GM15510 (cell line): ENCODE measurements around the gene ADGRG1.

Experiments used
- POLR2A ChIP-seq: IDR thresholded peaks from 3 replicates; pipeline ENCODE4 v1.6.1; 2011; ENCODE audit warnings: borderline replicate concordance; ENCODE audit not compliant: insufficient read length; ENCODE audit errors: extremely low read depth

Gene ADGRG1

DNA sequence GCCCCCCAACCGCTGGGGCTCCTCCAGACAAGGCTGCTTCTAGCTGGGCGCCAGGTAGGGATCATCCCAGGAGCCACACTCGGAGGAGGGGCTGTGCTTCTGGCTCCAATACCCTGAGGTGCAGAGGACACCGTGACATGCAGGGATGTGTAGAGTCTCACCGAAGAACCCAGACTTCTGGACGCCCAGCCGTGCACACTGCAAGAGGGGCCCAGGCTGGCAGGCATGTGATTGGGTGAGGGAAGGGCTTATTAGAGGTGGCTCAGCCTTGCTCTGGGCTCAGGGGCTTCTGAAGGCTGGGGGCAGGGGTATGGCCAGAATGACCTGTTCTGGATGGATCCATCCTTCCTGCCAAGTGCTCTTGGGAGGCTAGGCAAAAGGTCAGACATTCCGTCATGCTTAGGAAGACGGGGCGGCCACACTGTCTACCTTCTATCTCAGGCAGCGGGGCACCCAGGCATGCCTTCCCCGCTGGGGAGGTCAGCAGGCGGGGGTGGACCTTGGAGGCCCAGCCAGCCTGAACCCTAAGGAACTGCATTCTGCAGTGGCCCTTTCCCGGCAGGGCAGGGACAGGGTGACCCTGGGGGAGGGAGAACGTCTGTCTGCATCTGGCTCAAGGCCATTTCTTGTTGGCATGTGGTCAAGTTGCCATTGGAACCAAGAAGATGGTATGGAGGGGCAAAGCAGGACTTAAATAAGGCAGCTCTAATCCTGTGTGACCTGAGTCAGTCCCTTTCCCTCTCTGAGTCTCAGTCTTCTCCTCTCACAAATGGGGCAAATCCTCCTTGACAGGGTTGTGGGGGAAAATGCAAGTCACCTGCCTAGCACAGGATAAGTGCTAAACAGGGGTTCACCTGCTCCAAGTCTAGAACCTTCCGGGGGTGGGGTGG is 5.8 kb upstream of the ADGRG1 start:
- TF ChIP-seq POLR2A = no peak

DNA sequence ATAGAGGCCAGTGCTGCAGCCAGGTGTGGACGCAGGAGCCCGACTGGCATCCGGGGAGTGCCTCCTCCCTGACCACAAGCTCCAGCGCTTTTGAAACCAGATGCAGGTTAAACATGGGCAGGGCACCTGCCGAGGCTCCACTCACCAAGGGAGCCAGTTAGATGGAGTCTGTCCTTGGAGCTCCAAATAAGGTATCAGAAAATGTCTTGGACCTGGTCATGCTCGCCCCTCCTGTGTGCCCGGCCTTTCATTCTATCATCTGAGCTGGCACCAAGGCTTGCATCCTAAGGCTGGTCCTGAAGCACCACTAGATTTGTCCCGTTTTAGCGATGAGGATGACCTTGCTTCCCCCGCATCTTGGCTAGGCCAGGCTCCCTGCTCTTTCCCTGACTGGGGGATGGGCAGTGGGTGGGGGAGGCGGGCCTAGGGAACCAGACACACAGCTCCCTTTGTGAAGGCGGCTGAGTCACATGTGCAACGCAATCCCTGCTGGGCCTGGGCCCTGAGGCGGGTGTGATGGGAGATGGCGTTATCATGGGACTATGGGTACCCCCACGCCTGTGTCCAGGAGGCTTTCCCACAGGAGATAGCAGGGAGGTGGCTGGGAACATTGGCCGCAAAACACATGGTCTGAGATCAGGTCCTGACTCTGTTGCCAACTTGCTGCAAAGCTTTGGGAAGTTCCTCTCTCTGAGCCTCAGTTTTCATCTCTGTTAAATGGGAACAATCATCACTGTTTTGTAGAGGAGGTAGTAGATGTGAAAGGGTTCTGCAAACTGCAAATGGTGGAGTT is 5.0 kb upstream of the ADGRG1 start:
- TF ChIP-seq POLR2A = no peak

DNA sequence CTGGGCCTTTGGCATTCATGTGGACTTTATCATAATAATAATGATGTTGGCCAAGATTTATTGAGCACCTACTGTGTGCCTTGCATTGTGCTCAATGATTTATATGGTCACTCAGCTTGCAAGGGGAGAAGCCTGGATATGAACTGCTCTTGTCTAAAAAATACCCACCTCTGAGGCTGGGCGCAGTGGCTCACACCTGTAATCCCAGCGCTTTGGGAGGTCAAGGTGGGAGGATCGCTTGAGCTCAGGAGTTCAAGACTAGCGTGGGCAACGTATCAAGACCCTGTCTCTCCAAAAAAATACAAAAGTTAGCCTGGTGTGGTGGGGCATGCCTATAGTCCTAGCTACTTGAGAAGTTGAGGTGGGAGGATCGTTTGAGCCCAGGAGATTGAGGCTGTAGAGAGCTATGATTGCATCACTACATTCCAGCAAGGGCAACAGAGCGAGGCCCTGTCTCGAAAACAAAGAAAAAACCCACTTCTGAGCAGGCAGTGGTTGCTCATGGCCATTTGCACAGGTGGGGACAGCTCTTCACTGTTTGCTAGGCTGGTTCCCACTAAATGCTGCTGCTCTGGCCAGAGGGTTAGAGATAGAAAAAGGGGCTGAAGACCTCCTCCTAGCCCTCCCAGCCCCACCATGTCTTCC is 4.3 kb upstream of the ADGRG1 start:
- no peak for TF ChIP-seq POLR2A

DNA sequence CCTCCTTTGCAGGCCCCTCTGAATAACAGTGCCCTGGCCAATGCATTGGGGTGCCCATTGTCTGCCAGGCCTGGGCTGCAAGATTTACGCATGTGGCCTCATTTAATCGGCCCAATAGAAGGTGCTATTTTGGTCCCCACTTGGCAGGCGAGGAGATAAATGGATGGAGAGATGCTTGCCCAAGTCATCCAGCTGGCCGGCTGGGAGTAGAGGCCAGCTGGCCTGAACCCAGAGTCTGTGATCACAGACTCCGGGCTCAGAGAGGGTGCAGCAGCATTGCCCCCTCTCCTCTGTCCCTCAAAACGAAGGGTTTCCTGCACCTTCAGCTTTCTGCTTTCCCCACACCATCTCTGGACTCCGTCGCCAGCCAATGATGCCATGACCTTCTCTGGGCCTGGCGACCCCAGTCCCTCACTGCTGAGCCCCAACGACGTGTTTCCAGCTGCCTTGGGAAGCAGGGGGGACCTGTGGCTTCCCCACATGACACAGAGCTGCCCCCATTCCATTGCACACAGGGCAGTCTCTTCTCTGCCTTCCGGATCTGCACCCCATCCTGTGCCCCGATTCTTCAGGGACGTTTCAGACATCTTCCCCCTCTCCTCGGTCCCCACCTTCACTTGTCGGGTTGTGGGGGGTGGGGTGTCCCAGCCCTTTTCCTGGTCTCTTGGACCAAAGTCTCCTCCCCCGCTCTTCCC is 3.5 kb upstream of the ADGRG1 start:
- no peak for TF ChIP-seq POLR2A

DNA sequence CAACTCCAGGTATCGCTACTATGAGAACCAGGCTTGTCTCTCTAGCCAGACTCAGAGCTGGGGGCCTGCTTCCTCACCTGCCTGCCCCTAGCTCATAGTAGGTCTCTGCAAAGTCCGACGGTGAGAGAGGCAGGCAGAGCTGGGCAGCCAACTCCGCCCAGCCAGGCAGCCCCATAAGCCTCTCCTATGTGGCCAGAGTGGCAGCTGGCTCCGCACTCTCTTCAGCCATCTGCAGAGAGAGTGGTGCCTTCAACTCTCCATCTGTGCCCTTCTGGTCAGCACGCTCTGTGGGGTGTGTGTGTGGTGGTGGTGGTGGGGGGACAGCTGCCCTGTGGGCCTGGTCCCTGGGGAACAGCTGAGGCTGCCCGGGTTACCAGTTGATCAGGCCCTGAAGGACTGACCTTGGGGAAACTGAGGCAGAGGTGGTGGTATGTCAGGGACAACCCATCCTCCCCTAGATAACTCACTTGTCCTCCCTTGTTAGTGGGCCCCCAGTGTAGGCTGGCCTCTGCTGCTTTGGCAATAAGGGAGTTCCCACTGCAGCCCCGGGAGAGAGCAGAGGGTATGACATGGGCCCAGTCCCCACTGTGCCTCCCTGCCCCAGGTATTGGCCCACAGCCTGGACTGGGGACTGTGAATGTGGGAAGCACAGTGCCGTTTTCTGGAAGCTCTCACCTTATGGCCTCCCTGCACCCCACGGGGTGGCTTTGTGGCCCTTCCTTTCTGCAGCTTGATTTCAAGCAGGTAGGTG is 1.8 kb upstream of the ADGRG1 start:
- no peak for TF ChIP-seq POLR2A

DNA sequence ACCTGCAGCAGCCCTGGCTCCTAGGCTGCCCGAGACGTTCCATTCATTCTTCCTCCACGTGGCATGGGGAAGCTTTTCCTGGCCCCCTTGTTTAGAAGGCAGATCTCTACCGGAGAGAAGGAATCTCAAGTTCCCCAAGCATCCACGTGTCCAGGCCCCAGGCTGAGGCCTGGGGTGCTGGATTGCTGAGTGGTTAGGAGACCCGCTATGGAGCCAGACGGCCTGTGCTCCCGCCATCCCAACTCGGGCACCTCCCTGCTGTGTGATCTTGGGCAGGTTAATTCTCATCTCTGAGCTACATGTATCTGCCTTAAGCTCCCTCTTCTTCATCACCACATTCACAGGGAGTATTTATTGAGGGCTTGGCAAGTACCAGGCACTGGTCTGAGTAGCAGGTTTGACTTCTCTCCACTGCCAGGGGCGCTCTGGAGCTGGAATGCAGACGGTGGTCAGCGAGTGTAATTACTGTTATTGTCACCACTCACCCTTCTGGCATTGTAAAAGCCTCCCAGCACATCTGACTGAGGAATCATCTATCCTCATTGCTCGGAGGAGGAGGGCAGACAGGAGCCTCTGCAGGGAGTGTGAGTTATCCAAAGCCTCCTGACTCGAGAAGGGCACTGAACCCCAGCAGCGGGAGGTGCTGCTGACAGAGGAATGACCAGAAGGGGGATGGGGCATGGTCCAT is 1.1 kb upstream of the ADGRG1 start:
- no peak for TF ChIP-seq POLR2A

DNA sequence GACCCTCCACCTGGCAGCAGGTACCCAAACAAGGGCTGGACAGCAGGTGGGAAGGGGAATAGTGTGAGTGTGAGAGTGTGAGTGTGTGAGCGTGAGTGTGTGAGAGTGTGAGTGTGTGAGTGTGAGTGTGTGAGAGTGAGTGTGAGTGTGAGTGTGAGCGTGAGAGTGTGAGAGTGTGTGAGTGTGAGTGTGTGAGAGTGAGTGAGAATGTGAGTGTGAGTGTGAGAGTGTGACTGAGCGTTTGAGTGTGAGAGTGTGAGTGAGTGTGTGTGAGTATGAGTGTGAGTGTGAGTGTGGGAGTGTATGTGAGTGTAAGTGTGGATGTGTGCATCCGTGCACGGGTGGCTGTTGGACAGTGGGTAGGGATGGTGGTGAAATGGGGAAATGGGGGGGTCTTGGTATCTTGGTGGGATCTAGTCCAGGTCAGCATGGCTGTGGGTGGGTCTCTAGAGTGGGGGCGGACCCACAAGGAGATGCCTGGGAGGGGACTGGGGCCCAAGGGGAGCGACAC is 408 bp downstream of the ADGRG1 start:
- no peak for TF ChIP-seq POLR2A

DNA sequence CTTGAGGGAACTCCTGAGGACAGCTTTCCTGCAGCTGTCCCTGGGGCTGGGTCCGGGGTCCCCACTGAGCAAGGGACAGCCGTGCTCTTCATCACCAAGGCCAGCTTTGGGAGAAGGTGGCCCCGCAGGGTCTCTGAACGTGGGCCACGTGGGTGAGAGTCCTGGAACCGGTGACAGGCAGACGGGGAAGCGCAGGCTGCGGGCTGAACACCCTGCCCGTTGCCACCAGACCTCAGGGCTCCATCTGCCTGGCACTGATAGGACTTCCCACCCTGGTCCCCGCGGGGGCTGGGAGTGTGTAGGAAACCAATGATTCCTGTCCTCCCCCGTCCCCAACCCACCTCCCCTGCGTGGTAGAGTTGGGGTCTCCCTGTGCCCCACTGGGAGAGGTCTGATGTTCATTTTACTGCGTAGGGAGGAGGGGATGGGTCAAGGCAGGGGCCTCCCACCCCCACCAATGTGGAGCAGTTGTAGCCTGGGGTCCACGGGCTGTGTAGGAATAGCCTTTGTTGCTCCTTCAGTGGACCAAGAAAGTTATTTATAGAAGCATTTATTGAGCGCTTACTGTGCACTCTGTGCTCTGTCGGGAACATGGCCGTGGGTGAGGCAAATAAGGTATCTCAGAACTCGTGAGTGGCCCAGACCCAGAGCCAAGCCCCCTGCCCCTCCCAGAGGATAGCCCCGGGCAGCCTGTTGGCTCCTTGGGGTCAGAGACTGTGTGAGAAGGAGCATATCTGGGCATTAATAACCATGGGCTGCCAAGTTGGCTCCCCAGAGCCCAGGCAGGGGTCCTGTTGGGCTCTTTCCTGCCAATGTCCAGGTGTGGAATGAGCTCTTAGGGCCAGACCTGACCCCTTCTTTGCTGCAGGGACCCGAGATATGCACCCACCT is 1.3 kb downstream of the ADGRG1 start:
- TF ChIP-seq POLR2A = no peak

DNA sequence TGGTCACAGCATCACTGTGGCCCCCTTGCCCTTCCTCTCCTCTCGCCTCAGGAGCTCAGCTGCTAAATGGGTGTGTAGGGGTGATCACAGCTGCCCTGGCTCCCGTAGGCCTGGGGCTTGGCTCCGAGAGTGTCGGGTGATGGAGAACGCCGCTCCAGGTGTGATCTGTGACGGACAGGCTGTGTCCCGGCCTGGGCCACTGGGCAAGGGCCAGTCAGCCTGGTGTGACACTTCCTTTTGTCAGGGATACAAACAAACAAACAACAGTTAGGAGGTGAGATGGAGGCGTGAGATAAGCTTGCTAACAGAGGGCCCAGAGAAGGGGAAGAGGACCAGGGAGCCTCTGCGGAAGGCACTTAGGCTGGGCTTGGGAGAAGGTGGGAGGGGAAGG is 2.0 kb downstream of the ADGRG1 start:
- TF ChIP-seq POLR2A = no peak

DNA sequence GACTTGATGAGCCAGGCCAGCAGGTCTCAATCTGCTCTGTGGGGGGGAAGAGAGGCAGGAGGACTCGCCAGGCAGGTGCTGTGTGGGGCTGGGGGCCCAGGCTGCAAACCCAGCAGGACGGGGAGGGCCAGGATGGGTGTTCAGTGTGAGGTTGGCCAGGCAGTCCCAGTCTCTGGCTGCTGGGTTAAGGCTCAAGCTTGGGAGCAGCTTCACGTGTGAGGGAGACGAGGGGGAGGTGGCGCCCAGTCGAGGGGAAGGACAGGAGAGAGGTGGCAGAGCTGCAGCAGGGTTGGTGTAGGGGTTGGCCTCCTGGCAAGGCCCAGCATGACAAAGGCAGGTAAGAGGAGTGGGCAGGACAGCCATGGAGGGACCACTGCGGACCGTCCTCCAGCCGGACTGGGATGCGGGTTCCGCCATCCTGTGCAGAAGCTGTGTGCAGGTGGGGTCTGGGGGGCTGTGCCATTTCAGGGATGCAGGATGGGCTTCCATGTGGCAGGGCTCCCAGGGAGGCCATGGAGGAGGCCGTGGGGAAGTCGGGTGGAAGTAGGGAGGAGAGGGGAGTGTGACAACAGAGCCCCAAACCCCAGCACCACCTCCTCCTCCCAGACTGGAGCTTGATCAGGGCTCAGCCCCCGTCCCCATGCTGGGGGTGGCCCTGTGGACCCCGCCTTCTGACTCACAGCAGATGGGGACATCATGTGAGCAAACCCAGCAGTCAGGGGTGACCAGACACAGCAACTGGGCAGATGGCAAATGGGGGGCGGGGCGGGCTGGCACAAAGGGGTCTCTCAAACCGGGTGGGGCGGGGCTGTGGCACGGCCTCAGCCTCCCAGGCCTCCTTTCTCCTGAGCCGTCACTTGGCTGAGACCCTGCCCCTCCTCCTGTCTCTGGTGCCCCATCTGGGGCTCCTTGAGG is 2.8 kb downstream of the ADGRG1 start:
- no peak for TF ChIP-seq POLR2A

DNA sequence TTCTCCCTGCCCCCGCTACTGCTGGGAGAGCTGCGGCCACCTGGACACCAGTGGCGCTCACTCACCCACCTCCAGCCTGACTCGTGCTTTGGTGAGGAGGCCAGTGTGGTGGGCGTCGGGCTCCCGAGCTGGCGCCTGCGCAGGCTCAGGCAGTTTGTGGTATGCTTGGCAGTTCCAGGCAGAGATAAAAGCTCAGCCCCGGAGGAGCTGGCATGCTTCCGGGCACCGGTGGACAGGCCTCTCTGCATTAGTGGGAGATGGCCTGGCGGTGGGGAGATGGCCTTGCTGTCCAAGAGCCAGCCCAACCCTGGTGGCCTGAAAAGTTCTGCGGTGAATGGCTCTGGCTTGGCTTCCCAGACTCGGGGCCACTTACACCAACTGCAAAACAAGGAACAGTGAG is 4.1 kb downstream of the ADGRG1 start:
- TF ChIP-seq POLR2A = no peak

DNA sequence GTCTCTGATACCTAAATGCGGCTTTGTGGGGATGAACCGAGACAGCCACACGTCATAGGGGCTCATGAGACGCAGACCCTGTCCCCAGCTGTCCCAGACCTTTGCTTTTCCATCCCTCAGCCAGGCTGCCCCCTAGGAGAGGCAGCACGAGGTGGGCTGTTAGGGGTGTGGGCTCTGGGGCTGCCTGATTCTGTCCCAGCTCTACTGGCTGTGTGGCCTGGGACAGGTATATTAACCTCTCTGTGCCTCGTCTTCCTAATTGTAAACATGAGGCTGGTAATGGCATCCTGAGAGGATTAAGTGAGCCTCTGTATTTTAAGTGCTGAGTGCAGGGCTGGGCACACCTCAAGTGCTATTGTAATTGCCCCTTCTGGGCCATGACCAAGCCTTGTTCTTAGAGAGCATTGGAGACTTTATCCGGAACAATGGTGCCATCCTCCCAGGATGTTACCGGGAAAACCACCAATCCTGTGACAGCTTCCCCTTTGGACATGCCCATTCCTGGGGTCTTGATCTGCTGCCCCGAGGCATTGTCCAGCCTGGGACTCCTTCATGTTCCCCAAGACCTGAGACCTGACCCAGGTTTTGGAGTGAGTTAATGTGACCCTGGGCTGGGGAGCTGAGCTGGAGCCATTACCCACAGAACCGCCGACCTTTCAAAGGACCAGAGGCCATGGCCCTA is 5.1 kb downstream of the ADGRG1 start:
- TF ChIP-seq POLR2A = no peak
